AG04449 (cell line): ENCODE data around the gene DOCK10.

ENCODE experiments used
- CTCF ChIA-PET: fragments of 350-600 bp; formaldehyde crosslinking; extraction: SDS; loops from one replicate; lab custom pipeline; 2021; ENCODE audit warnings: antibody characterized with exemption; lab: Yijun Ruan, JAX
- POLR2A ChIA-PET: fragments of 400-600, 350-600 bp; formaldehyde crosslinking; extraction: SDS; loops from one replicate; lab custom pipeline; 2020; ENCODE audit warnings: antibody characterized with exemption, inconsistent platforms; lab: Yijun Ruan, JAX
- DNase-seq: peaks from one replicate; pipeline ENCODE4 v3.0.0-alpha.2; 2010; ENCODE audit warnings: low read depth, low spot score
- H3K4me3 ChIP-seq: 2 replicates; pipeline ENCODE4 v1.5.1; 2011; ENCODE audit warnings: low read depth, mild to moderate bottlenecking, control low read depth, low read length
- TF ChIP-seq, protein P1 (sequence below): IDR thresholded peaks from one replicate; pipeline ENCODE4 v1.5.1; 2011; ENCODE audit warnings: mild to moderate bottlenecking, moderate library complexity, low read length, control low read depth, inconsistent platforms; ENCODE audit not compliant: insufficient read depth; ENCODE audit errors: missing control alignments

Gene DOCK10

DNA sequence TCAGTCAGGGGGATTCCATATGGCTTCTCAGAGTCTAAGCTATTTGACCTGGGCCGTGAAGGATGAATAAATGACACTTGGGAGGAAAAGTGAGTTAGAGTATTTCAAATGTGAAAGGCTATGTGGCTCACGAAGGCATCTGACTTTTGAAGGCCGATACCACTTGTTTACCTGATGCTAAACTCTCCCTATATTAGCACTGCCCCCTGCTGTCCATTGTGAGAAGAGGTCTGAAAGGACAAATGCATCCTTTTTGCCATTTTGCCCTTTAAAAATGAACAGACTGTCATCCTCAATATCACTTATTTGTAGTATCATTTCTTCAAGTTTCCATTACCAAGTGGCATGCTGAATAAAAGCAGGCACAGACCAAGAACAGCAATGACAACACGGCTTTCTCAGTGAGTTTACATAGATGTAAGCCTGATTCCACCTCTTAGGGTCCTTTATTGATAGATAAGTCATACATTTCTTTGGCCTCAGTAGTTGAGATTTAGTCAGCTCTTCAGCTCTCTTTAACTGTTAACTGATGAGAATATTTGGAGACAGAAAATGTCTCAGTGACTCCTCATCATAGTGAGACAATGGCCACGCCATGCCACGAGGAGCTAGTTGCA lies 40.1 kb downstream of the DOCK10 start:
- DNase-seq, result no peak
- H3K4me3 ChIP-seq, result no peak overlapping the region
- POLR2A ChIA-PET, result no interaction called here
- CTCF ChIA-PET, result interaction anchor here (0.6 to 8.5 kb wide), 43 partner anchors 9 to 239 kb away, joined by 3 to 136 read pairs (median 4); partner anchors contain the start of gene DOCK10
- TF ChIP-seq, protein P1, sequence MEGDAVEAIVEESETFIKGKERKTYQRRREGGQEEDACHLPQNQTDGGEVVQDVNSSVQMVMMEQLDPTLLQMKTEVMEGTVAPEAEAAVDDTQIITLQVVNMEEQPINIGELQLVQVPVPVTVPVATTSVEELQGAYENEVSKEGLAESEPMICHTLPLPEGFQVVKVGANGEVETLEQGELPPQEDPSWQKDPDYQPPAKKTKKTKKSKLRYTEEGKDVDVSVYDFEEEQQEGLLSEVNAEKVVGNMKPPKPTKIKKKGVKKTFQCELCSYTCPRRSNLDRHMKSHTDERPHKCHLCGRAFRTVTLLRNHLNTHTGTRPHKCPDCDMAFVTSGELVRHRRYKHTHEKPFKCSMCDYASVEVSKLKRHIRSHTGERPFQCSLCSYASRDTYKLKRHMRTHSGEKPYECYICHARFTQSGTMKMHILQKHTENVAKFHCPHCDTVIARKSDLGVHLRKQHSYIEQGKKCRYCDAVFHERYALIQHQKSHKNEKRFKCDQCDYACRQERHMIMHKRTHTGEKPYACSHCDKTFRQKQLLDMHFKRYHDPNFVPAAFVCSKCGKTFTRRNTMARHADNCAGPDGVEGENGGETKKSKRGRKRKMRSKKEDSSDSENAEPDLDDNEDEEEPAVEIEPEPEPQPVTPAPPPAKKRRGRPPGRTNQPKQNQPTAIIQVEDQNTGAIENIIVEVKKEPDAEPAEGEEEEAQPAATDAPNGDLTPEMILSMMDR, result peak; percentile 57

DNA sequence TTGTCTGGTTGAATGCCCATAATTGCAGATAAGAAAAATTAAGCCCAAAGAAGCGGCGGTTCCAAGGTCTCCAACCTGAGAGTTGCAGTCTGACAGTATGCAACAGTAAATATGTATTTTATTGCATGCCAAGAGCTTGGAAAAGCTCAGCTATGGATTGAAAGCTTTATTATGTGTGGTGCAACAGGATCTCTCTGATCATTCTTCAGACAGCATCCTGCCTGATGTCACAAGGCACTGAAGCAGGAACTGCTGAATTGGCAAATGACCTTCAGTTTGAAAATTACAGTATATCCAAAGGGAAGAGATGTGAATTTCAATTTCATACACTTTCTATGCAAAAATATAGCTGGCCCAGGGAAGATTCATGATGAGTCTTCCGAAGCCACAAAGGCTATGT lies 42.5 kb downstream of the DOCK10 start:
- ChIA-PET CTCF (interaction anchor here (0.7 to 8.5 kb wide), 8 partner anchors 9 to 221 kb away, joined by 3 to 136 read pairs (median 4); no protein-coding TSS in a partner anchor), POLR2A (no interaction called here)
- TF ChIP-seq, protein P1, result no peak
- no peak overlapping the region for H3K4me3 ChIP-seq
- DNase-seq, result no peak

DNA sequence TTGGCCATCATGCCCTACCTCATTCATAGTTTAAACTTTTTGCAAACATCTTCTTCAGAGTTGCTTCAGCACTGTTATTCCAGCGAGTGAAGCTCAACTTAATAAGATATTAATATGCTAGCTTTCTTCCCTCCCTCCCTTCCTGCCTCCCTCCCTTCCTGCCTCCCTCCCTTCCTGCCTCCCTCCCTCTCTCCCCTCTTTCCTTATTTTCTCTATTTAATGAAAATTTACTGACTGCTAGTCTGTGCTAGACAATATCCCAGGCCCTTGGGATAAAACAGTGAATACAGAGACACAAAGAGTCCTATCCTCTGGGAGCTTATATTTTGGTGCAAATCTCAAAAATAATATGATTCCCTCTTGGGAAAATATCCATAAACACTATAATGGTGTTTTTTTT lies 42.9 kb downstream of the DOCK10 start:
- ChIA-PET CTCF (interaction anchor here (0.7 to 8.5 kb wide), 8 partner anchors 10 to 221 kb away, joined by 3 to 136 read pairs (median 4); no protein-coding TSS in a partner anchor), POLR2A (no interaction called here)
- TF ChIP-seq, protein P1, result no peak
- H3K4me3 ChIP-seq, result no peak overlapping the region
- DNase-seq, result no peak

DNA sequence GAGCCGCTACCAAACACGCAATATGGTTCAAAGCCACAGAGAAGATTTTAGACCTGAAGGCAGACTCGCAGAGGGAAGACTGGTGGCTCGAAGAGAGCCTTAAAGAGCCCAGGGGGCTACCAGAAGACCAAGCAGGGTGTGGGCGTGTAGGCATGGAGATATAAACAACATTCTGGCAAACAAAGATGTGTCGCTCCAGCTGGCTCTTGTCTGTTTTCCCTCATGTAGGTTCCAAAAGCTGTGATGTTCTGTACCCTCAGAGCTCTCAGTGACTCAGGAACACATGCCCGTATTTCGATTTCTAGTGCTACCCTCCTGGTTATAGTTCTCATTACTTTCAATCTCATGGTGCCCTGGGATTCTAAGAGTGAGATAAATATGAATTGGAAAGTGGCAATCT lies 44.5 kb downstream of the DOCK10 start:
- CTCF ChIA-PET, result interaction anchor here (1.0 kb wide), 1 partner anchor 17 kb away, joined by 3 read pairs; no protein-coding TSS in a partner anchor
- DNase-seq, result no peak
- TF ChIP-seq, protein P1, result no peak
- POLR2A ChIA-PET, result no interaction called here
- H3K4me3 ChIP-seq, result no peak overlapping the region

DNA sequence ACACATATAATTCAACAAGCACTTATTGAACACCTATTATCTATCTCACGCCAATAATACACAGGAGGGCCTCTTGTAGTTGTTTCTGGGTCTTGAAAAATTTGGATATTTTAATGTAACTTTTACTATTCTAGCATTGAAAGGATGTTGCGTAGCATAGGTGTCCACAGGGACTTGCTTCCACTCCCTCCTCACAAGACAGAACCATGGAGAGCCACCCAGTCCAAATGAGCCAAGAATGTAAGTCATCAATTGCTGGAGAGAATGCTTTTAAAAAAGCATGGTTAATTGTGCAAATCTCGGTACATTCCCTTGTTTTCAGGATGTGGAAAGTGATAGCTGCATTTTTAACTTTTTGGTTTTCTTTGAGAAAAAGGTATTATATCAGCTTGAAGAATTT lies 46.8 kb downstream of the DOCK10 start:
- H3K4me3 ChIP-seq, result no peak overlapping the region
- ChIA-PET POLR2A (no interaction called here), CTCF (no interaction called here)
- TF ChIP-seq, protein P1, result no peak
- no peak for DNase-seq

DNA sequence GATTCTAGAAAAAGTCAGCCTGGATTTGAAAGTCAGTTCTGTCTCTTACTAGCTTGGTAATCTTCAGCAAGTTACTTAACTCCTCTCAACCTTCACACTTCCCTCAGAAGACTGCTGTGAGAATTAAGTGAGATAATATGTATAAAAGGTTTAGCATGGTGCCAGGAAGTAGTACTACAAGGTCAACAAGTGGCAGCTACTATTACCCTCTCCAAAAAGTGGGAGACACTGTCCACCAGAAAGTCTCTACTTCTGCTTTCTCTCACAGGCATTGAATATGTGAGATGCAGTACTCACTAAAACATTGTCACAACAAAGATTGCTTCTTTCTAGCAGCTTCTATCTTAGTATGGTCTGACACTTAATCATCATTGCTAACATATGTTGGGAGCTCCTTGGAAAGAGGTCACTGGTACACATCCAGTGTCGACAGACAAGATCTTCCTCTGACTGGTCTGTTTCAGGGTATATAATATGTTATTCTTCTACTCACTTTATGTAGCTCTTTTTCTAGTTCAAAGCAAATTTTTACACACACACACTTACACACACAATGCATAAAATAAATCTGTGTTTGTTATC lies 47.9 kb downstream of the DOCK10 start:
- ChIA-PET CTCF (interaction anchor here (1.0 to 13.5 kb wide), 3 partner anchors 8 to 20 kb away, joined by 3 to 136 read pairs (median 3); no protein-coding TSS in a partner anchor), POLR2A (interaction anchor here (0.6 kb wide), 1 partner anchor 12 kb away, joined by 3 read pairs; no protein-coding TSS in a partner anchor)
- no peak overlapping the region for H3K4me3 ChIP-seq
- DNase-seq, result no peak
- TF ChIP-seq, protein P1, result no peak
